Left ventricle myocardium inferior (tissue), 1 donor: Measurements from ENCODE around the gene LSP1. TPM values are rescaled to one million over a fixed set of nuclear protein-coding genes. Genes with fewer than 3 reads are reported as not detected.

ENCODE experiments used
- DNase-seq: peaks from one replicate; pipeline ENCODE4 v3.0.0-alpha.2; 2020
- H3K27ac ChIP-seq: fragments of 200-600 bp; replicated peaks from 2 replicates; pipeline ENCODE4 v1.8.0; 2021
- H3K27me3 ChIP-seq: fragments of 200-600 bp; 2 replicates; pipeline ENCODE4 v1.8.0; 2021; ENCODE audit warnings: low read depth
- H3K36me3 ChIP-seq: fragments of 200-600 bp; 2 replicates; pipeline ENCODE4 v1.8.0; 2021
- H3K4me1 ChIP-seq: fragments of 200-600 bp; 2 replicates; pipeline ENCODE4 v1.8.0; 2021
- H3K4me3 ChIP-seq: fragments of 200-600 bp; 2 replicates; pipeline ENCODE4 v1.8.0; 2021; ENCODE audit warnings: mild to moderate bottlenecking, moderate library complexity
- H3K9me3 ChIP-seq: fragments of 200-600 bp; replicated peaks from 2 replicates; pipeline ENCODE4 v1.8.0; 2021
- intact Hi-C: fragments of 100-400 bp; cut with micrococcal nuclease; formaldehyde crosslinking; loops from one replicate; pipeline ENCODE4 v1.11.0; 2022
- total RNA-seq: library from RNA; stranded (reverse); fragmentation: NEBNext Ultra II Directional; extraction: Animal tissue kit (Norgen Biotek cat#: 25700); gene quantifications from one replicate; pipeline ENCODE4 v1.2.1, GENCODE V29; 2021
- TF ChIP-seq, protein P1 (sequence below): fragments of 200-600 bp; IDR thresholded peaks from 2 replicates; pipeline ENCODE4 v1.8.0; 2021; ENCODE audit warnings: antibody characterized with exemption, mild to moderate bottlenecking, borderline replicate concordance
- donor health status: DM: no; HTN: yes; CAD: no; lungs with severe emphysema.

LSP1 gene
- total RNA-seq, 1 donor from 2014 or later, result 19.7 TPM

DNA sequence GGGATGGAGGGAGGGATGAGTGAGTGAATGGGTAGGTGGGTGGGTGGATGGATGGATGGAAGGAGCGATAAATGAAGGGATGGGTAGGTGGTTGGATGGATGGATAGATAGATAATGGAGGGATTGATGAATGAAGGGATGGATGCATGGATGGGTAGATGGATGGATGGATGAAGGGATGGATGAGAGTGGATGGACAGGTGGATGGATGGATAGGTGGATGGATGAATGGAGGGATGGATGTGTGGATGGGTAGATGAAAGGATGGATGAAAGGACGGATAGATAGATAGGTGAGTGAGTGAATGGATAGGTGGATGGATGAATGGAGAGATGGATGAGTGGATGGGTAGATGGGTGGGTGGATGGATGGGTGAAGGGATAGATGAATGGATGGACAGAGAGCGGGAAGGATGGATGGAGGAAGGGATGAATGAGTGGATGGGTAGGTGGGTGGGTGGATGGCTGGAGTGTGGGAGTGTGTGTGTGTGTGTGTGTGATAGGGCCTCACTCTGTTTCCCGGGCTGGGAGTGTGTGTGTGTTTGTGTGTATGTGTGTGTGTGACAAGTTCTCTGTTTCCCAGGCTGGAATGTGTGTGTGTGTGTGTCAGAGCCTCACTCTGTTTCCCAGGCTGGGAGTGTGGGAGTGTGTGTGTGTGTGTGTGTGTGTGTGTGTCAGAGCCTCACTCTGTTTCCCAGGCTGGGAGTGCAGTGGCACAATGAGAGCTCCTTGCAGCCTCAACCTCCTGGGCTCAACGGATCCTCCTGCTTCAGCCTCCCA is 40.9 kb downstream of the LSP1 start:
- TF ChIP-seq, protein P1, sequence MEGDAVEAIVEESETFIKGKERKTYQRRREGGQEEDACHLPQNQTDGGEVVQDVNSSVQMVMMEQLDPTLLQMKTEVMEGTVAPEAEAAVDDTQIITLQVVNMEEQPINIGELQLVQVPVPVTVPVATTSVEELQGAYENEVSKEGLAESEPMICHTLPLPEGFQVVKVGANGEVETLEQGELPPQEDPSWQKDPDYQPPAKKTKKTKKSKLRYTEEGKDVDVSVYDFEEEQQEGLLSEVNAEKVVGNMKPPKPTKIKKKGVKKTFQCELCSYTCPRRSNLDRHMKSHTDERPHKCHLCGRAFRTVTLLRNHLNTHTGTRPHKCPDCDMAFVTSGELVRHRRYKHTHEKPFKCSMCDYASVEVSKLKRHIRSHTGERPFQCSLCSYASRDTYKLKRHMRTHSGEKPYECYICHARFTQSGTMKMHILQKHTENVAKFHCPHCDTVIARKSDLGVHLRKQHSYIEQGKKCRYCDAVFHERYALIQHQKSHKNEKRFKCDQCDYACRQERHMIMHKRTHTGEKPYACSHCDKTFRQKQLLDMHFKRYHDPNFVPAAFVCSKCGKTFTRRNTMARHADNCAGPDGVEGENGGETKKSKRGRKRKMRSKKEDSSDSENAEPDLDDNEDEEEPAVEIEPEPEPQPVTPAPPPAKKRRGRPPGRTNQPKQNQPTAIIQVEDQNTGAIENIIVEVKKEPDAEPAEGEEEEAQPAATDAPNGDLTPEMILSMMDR, result no peak
- Histone ChIP-seq H3K27ac (no peak overlapping the region), H3K4me3 (peak overlapping the region; percentile 34), H3K36me3 (peaks cover 3% of the 10 kb centered on the region), H3K9me3 (no peaks in the 10 kb centered on the region), H3K27me3 (no peaks in the 10 kb centered on the region), H3K4me1 (peaks cover 15% of the 10 kb centered on the region)
- intact Hi-C loops, result loop anchor here (1.0 to 10.0 kb wide), 2 partner anchors 23 to 51 kb away; partner anchors contain the start of gene MRPL23
- DNase-seq, result no peak

DNA sequence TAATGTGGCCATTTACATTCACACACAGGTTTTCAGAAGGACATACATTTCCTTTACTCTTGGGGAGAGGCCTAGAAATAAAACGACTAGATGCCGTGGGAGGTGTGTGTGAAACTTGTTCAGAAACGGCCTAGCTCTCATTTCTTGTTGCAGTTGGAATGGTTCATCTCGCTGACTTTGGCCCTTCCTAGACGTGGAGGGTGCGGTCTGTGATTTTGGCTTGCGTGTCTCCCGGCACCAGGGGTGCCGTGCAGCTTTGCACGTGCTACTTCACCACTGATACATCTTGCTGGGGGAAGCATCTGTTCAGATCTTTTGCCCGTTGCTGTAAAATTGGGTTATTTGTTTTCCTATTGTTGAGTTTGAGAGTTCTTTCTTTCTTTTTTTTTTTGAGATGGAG is 41.9 kb downstream of the LSP1 start:
- TF ChIP-seq, protein P1, result no peak
- no peak for DNase-seq
- Histone ChIP-seq H3K4me3 (no peak overlapping the region), H3K9me3 (no peaks in the 10 kb centered on the region), H3K27ac (no peak overlapping the region), H3K4me1 (peaks cover 10% of the 10 kb centered on the region), H3K36me3 (no peaks in the 10 kb centered on the region), H3K27me3 (no peaks in the 10 kb centered on the region)
- intact Hi-C loops, result loop anchor here (10.0 kb wide), 1 partner anchor 50 kb away; the partner anchor contains the start of gene MRPL23

DNA sequence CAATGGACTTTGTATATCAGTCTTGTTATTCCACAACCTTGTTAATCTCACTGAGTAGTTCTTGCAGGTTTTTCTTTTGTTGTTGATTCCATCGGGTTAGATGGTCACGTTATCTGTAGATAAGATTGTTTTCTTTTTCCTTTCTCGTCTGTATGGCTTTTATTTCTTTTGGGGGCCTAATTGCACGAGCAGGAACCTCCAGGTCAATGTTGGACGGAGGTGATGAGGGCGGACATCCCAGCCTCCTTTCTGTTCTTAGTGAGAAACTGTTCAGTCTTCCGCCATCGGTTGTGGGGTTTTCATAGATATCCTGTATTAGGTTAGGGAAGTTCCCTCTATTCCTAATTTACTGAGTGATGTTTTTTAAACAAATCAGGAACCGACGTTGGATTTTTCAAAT is 43.6 kb downstream of the LSP1 start:
- Histone ChIP-seq H3K4me3 (no peak overlapping the region), H3K36me3 (no peaks in the 10 kb centered on the region), H3K27me3 (no peaks in the 10 kb centered on the region), H3K4me1 (peaks cover 3% of the 10 kb centered on the region), H3K9me3 (no peaks in the 10 kb centered on the region), H3K27ac (no peak overlapping the region)
- TF ChIP-seq, protein P1, result no peak
- no peak for DNase-seq
- intact Hi-C loops, result loop anchor here (10.0 kb wide), 1 partner anchor 48 kb away; the partner anchor contains the start of gene MRPL23

DNA sequence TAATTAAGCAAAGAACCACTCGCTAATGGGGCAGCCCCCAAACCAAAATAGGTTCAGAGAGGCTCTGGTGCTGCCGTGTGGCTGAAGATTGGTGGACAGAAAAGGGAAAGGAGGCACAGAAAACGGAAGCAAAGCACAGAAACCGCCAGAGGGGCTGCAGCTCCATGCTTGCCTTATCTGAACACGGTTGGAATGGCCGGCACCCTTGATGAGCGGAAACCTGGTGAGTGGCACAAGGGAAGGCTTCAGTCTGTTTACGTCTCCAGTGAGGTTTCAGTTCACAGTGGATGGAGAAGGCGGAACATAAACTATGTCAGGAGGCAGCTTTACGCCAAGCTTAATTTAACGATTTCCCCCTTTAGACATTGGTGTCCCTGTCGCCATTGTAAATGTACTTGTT is 44.0 kb downstream of the LSP1 start:
- Histone ChIP-seq H3K27me3 (no peaks in the 10 kb centered on the region), H3K4me1 (no peaks in the 10 kb centered on the region), H3K4me3 (no peak overlapping the region), H3K9me3 (no peaks in the 10 kb centered on the region), H3K27ac (no peak overlapping the region), H3K36me3 (no peaks in the 10 kb centered on the region)
- intact Hi-C loops, result loop anchor here (10.0 kb wide), 1 partner anchor 48 kb away; the partner anchor contains the start of gene MRPL23
- DNase-seq, result no peak
- TF ChIP-seq, protein P1, result no peak

DNA sequence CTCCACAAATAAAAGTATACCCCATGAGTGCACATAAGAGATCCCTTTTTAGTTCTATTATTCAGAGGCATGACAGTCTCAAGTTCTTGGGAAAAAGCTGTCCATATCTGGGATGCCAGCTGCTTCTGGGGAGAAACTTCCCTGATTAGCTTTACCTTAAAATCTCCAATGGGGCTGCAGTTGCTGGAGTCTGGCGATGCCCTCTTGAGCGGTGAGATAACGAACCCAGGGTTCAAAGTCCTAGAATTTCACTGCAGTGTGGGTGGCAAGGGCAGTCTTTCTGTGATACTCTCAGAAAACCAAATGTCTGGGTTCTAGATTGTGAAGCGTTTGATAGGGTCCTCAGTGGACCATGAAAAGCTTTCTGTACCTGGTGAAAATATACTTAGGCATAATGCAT is 46.2 kb downstream of the LSP1 start:
- H3K4me1 ChIP-seq, result no peaks in the 10 kb centered on the region
- no peak for DNase-seq
- H3K27ac ChIP-seq, result no peak overlapping the region
- no peak overlapping the region for H3K4me3 ChIP-seq
- intact Hi-C loops, result loop anchor here (10.0 kb wide), 1 partner anchor 46 kb away; the partner anchor contains the start of gene MRPL23
- no peaks in the 10 kb centered on the region for H3K36me3 ChIP-seq
- TF ChIP-seq, protein P1, result no peak
- no peaks in the 10 kb centered on the region for H3K9me3 ChIP-seq
- H3K27me3 ChIP-seq, result no peaks in the 10 kb centered on the region
